Measurements from ENCODE around the gene DNAJB2.

The DNAJB2 gene

GRCh38 chr2:219249203-219249980 is 29.8 kb upstream of the DNAJB2 start:
- H3K27me3 ChIP-seq (ENCODE audit: insufficient read depth, poor library complexity, severe bottlenecking): no peaks in the 10 kb centered on the region
- TF ChIP-seq POLR2AphosphoS5 (IDR thresholded peaks at IDR 0.05; ENCODE audit: low read depth) (peak; percentile 34; the same call in 1 of the 2 replicates), SPI1 (IDR thresholded peaks at IDR 0.05; ENCODE audit: borderline replicate concordance, low read depth) (no peak; the same call in 1 of the 2 replicates)
- TF ChIP-seq, protein P1, sequence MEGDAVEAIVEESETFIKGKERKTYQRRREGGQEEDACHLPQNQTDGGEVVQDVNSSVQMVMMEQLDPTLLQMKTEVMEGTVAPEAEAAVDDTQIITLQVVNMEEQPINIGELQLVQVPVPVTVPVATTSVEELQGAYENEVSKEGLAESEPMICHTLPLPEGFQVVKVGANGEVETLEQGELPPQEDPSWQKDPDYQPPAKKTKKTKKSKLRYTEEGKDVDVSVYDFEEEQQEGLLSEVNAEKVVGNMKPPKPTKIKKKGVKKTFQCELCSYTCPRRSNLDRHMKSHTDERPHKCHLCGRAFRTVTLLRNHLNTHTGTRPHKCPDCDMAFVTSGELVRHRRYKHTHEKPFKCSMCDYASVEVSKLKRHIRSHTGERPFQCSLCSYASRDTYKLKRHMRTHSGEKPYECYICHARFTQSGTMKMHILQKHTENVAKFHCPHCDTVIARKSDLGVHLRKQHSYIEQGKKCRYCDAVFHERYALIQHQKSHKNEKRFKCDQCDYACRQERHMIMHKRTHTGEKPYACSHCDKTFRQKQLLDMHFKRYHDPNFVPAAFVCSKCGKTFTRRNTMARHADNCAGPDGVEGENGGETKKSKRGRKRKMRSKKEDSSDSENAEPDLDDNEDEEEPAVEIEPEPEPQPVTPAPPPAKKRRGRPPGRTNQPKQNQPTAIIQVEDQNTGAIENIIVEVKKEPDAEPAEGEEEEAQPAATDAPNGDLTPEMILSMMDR (IDR thresholded peaks at IDR 0.05; ENCODE audit: insufficient read depth, low read length): no peak
- TF ChIP-seq, protein P2, sequence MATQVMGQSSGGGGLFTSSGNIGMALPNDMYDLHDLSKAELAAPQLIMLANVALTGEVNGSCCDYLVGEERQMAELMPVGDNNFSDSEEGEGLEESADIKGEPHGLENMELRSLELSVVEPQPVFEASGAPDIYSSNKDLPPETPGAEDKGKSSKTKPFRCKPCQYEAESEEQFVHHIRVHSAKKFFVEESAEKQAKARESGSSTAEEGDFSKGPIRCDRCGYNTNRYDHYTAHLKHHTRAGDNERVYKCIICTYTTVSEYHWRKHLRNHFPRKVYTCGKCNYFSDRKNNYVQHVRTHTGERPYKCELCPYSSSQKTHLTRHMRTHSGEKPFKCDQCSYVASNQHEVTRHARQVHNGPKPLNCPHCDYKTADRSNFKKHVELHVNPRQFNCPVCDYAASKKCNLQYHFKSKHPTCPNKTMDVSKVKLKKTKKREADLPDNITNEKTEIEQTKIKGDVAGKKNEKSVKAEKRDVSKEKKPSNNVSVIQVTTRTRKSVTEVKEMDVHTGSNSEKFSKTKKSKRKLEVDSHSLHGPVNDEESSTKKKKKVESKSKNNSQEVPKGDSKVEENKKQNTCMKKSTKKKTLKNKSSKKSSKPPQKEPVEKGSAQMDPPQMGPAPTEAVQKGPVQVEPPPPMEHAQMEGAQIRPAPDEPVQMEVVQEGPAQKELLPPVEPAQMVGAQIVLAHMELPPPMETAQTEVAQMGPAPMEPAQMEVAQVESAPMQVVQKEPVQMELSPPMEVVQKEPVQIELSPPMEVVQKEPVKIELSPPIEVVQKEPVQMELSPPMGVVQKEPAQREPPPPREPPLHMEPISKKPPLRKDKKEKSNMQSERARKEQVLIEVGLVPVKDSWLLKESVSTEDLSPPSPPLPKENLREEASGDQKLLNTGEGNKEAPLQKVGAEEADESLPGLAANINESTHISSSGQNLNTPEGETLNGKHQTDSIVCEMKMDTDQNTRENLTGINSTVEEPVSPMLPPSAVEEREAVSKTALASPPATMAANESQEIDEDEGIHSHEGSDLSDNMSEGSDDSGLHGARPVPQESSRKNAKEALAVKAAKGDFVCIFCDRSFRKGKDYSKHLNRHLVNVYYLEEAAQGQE (IDR thresholded peaks at IDR 0.05; ENCODE audit: insufficient replicate concordance, low read depth): no peak
- peak in 1 of 2 experiments; percentile 95 for DNase-seq (ENCODE audit: low read depth in 1 of 2, low spot score in 1 of 2)
- peak overlapping the region; percentile 84 for H3K27ac ChIP-seq (replicated peaks)
- H3K4me3 ChIP-seq (replicated peaks; ENCODE audit: insufficient read depth, low read length): peak overlapping the region; percentile 2

GRCh38 chr2:219250049-219250781 is 29.0 kb upstream of the DNAJB2 start:
- peak overlapping the region; percentile 84 for H3K27ac ChIP-seq (replicated peaks)
- H3K27me3 ChIP-seq (ENCODE audit: insufficient read depth, poor library complexity, severe bottlenecking): no peaks in the 10 kb centered on the region
- DNase-seq (ENCODE audit: low read depth in 1 of 2, low spot score in 1 of 2): peak in 1 of 2 experiments; percentile 71
- TF ChIP-seq, protein P1 (IDR thresholded peaks at IDR 0.05; ENCODE audit: insufficient read depth, low read length): no peak
- TF ChIP-seq, protein P2 (IDR thresholded peaks at IDR 0.05; ENCODE audit: insufficient replicate concordance, low read depth): no peak
- TF ChIP-seq POLR2AphosphoS5 (IDR thresholded peaks at IDR 0.05; ENCODE audit: low read depth): no peak
- TF ChIP-seq GABPA (IDR thresholded peaks at IDR 0.05; ENCODE audit: low read depth): no peak
- H3K4me3 ChIP-seq (replicated peaks; ENCODE audit: insufficient read depth, low read length): peak overlapping the region; percentile 2

- TF ChIP-seq, protein P1 (IDR thresholded peaks at IDR 0.05; ENCODE audit: insufficient read depth, low read length): no peak
- TF ChIP-seq, protein P2 (IDR thresholded peaks at IDR 0.05; ENCODE audit: insufficient replicate concordance, low read depth): no peak
- TF ChIP-seq POLR2AphosphoS5 (IDR thresholded peaks at IDR 0.05; ENCODE audit: low read depth) (no peak), SPI1 (IDR thresholded peaks at IDR 0.05; ENCODE audit: borderline replicate concordance, low read depth) (peak; percentile 53; the same call in 1 of the 2 replicates), GABPA (IDR thresholded peaks at IDR 0.05; ENCODE audit: low read depth) (no peak)
- Histone ChIP-seq H3K27me3 (ENCODE audit: insufficient read depth, poor library complexity, severe bottlenecking) (no peaks in the 10 kb centered on the region), H3K4me3 (replicated peaks; ENCODE audit: insufficient read depth, low read length) (peak overlapping the region; percentile 79), H3K27ac (replicated peaks) (no peak overlapping the region)
- DNase-seq (ENCODE audit: low read depth in 1 of 2, low spot score in 1 of 2): peak in 1 of 2 experiments; percentile 26
Measured at GRCh38 chr2:219251656-219252055, 27.5 kb upstream of the DNAJB2 start.
